GM15510 (cell line): ENCODE data around the gene ITM2C.

ENCODE experiments used
- POLR2A ChIP-seq: IDR thresholded peaks from 3 replicates; pipeline ENCODE4 v1.6.1; 2011; ENCODE audit warnings: borderline replicate concordance; ENCODE audit not compliant: insufficient read length; ENCODE audit errors: extremely low read depth

ITM2C gene

DNA sequence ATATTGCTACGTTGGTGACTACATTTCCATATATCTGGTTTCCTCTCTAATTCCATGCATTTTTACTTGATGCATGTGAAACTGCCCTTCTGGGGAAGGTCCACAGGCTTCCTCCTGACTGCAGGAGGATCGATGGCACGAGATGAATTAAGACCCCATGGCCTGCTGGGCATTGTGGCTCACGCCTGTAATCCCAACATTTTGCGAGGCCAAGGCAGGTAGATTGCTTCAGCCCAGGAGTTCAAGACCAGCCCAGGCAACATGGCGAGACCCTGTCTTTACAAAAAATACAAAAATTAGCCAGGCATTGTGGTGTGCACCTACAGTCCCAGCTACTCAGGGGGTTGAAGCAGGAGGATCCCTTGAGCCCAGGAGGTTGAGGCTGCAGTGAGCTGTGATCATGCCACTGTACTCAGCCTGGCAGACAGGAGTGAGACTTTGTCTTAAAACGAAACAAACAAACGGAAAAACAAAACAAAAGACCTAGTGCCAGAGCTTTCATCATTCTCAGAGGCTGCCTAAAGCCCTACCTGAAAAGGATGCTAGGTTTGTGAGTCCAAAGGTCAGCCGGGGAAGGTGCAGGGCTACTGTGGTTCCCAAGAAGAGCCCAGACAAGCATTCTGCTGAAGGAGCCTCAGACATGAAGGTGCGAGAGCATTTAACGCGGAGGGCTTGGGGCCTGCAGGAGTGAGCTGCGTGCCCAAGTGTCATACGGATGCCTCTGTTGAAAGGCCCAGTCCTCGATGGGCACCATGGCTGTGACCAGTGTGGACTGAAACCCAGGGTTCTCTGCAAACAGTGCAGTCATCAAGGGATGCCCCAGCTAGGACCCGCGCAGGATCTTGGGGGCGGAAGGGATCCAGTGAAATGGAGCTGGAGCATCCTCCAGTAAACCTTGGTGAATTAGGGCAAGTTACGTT, 38.7 kb downstream of the ITM2C start:
- TF ChIP-seq POLR2A, result no peak

DNA sequence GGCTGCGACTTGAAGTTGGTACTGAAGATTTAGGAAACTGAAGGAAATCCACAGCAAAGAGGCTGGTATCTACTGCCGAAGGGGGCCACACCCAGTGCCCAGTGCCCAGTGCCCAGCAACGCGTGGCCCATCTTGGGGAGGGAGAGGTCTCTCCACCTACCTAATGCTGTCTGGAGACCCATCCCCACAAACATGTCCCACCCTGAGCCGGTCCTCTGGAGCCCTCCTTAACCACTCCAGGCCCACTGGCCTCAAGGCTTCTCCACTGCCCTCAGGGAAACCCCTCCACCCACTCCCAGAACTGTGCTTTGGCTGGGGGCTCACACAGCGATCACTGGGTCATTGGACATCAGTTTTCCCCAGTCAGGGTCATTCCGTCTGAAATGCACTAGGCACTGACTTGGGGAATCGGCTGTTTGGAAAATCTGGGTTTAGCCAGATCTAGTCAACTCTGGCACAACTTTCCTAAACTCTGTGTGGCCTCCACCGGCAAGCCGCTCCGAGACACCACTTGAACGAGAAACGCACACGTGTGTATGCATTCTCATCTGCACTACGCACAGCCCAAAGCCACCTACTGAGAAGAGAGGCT, 40.2 kb downstream of the ITM2C start:
- no peak for TF ChIP-seq POLR2A

DNA sequence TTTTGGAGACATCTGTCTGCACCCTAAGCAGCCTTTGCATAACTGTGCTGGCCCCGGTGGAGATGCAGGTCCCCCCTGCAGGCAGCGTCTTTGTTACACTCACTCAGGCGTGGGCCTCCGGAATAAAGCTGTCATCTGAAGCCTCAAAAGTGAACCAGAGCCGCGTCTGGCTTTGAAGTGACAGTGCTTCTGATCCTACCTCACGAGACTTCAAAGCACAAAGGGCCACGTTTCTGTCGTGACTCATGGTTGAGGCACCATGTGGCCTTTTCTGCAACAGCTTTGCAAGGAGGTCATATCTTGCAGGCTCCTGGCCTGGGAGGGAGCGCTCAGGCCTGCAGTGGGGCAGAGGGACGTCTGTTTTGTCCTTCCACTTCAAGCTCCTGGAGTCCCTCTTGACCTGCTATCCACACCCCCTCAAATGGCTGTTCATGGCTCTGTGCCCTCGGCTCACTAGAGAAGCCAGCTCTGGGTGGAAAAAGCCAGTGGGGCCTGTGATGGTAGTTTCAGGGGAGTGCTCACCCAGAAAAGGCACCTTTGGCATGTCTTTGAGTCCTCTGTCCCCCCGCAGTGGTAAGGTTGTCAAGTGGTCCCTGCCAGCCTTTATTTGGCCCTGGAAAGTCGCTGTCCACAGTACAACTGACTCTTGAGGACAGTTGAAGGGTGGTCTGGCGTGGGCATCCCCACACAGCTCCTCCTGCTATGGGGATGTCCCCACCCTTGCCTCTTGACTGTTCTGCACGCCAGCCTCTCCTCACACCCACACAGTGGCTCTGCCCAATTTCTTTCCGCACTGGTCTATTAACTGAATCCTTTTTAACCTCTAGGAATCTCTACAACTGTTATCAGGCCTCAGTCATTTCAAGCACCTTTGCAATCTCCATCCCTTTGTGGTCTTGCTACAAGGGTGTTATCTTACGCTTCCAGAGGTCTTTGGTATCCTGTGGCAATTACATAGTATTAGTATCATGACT, 41.0 kb downstream of the ITM2C start:
- TF ChIP-seq POLR2A, result no peak

DNA sequence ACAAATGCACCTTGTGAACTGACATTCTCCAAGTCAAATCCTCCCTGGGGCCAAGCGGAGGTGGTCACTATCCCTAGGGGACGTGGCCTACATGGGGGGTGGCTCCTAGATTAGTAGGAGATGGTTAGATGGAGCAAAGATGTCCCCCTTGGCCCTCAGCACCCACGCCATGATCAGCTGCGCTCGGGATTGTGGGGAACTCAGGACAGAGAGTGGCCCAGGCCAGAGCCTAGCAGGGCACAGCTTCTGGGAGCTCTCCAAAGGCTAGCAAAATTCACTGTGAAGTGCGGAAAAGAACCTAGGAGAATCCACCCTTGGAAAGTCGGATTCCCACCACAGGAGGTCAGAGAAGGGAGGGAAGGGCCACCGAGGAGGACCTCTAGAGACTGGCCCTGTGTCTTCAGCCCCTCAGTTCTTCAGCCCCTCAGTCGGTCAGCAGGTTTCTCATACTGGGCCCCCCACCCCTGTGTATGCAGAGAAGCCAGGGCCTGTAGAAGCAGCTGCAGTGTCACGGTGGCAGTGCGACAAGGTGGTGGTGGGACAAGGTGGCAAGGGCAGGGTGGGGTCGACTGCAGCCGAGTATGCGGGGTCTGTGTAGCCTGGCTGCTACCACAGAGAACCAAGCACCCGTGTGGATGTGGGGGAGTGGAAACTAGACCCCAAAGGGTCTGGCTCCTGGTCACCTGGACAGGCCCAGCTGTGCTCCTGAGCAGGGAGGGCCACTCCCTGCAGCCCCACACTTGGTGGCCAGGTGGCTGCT, 41.9 kb downstream of the ITM2C start:
- TF ChIP-seq POLR2A, result no peak

DNA sequence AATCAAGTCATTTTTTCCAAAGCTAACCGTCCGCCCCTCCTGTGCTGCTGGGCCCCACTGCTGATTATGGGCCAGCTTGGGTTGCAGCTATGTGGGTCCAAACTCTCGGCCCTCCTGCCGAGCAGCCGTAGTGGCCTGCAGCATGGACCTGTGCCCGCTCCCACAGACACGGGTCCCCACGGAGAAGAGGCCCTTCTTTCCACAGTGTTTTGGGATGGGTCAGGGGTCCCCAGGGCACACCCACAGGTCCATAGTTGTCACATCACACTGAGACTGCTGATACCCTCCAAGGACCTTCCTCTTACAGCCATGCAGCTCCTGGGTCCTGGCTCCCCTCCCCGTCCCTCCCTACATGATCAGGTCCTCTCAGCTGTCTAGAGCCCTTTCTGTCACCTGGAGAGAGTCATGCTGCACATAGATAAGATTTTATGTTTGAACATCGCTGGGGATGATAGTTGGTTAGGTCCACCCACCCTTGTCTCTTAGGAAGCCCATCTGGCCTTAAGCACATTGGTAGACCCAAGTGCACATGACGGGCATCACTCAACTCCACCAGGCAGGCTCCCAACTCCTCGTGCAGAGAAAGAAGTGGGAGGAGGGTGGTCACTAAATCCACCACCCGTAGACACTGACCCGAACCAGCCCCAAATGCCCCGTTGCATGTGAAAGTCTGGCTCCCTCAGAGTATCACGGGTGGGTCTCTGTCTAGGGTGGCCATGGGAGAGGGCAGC, 42.8 kb downstream of the ITM2C start:
- no peak for TF ChIP-seq POLR2A

DNA sequence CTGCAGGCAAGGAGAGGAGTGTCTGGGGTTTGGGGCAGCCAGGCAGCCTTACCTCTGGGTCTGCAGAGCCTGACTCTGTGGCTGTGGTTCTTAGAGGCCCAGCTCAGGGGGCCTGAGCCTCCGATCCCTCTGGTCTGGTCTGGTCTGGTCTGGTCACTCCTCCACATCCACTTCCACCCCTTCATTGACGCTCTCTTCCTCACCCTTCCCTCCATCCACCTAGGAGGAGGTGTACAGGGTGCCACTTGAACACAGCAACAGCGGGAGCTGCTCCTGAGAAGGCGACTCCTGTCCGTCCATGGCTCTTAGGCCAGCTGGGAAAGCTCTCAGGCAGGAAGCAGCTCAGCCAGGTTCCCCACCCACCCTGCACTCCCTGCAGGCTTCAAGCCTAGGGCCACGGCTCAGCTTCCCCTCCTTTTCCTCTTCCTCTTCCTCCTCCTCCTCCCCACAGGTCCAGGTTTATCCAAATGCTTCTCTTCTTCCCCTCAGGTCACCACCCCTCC, 43.4 kb downstream of the ITM2C start:
- no peak for TF ChIP-seq POLR2A

DNA sequence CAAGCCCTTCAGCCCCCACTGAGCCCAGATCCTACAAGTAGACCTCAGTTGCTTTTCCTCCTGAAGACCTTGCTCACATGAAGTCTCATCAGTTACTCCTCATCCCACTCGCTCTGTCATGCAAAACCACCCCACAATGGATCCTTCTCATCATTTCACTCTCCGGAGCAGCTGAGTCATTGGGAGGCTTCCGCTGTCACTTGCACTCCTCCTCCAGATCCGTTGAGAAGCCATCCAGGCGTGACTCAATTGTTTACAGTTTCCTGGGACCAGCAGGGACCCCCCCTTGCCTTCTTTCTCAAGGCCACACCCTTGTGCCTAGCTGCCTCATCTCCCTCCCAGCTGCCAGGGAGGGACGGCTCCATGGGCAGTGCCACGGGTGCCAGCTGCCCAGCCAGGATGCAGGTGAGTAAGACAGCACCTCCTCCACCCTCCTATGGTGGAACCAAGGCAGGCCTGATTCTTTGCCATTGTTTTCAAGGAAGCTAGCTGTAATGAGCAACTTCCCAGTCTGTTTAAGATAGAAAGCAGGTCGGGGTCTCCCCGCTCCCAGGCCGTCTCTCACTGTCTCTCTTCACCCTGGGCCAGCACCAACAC, 44.0 kb downstream of the ITM2C start:
- no peak for TF ChIP-seq POLR2A

DNA sequence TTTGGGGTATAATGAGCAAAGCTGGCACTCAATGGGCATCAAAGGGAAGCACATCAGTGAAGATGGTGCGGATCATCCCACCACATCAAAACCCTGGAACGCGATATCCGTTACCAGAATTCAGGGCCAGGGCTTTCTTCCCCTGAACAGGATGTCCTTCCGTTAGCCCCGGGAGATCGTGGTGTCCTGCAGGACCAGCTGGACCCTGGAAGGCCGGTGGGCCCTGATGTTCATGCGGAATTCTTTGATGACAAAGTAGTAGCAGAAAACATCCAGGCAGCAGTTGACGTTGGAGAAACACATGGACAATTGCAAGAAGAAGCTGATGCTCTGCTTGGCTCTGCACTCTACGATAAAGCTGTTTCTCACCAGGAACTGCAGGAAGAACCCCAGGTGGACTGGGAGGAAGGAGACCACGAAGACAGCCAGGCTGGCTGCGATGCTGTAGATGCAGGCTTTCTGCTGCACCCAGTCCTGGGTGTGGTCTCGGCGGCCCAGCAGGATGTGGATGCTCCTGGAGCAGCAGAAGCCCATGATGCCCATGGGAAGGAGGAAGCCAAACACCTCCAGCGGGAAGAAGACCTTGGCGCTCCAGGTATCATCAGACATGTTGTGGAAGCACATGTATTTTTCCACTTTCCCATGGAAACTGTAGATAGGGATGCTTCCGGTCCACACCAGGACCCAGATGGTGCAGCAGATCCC, 45.3 kb downstream of the ITM2C start:
- TF ChIP-seq POLR2A, result no peak

DNA sequence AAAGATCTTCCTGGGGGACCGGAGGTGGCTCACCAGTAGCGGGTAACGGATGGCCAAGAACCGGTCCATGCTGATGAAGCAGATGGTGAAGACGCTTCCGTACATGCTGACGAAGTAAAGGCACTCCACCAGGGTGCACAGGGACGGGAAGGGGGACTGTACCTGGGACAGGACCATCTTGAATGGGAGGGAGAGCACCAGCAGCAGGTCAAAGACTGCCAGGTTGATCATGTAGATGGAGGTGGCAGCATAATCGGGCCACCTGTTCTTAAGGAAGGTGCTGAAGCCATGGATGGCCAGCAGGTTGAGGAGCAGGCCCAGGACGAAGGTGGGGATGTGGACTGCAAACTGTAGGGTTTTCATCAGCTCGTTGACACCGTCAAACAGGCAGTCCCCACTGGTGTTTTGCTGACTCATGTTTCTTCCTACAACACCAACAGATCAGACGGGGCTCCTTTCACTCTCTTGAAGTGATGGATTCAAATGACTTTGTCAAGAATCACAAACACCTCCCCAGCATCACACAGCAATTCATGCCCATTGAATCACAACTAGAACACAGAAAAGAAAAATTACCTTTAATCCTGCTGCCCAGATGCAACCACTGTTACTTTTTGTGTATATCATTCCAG, 45.9 kb downstream of the ITM2C start:
- TF ChIP-seq POLR2A, result no peak

DNA sequence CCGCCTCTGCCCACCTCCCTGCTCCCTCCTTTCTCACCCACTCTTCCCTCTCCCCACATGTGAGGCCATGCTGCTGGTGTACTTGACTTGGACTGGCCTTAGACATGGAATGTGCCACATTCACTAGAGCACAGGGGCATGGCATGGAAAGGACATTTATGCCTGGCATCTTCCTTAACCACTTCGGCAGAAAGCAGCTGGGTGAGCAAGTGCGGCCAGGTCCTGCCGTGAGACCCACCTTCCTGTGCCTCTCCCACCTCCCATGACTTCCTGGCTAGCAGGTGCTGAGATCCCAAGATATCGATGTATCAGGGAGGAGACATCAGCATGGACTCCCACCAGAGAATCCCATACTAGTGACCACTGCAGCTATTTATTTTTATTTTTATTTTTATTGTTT, 47.3 kb downstream of the ITM2C start:
- TF ChIP-seq POLR2A, result no peak

DNA sequence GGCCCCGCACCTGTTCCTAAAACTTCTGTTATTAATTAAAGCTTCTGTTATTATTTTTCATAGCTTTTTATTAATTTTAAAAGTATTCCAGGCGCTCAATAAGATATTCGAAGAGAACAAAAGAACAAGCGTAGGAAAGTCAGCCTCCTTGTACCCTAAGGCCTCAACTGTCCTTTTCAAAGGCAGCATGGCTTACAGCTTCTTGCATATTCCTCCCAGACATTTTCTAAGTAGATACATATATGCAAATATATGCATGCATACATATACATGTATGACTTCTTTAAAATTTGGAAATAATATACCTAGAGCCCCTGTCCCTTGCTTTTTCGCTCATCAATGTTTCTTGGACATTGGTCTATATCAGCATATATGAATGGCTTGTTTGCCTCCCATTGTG, 48.0 kb downstream of the ITM2C start:
- TF ChIP-seq POLR2A, result no peak

DNA sequence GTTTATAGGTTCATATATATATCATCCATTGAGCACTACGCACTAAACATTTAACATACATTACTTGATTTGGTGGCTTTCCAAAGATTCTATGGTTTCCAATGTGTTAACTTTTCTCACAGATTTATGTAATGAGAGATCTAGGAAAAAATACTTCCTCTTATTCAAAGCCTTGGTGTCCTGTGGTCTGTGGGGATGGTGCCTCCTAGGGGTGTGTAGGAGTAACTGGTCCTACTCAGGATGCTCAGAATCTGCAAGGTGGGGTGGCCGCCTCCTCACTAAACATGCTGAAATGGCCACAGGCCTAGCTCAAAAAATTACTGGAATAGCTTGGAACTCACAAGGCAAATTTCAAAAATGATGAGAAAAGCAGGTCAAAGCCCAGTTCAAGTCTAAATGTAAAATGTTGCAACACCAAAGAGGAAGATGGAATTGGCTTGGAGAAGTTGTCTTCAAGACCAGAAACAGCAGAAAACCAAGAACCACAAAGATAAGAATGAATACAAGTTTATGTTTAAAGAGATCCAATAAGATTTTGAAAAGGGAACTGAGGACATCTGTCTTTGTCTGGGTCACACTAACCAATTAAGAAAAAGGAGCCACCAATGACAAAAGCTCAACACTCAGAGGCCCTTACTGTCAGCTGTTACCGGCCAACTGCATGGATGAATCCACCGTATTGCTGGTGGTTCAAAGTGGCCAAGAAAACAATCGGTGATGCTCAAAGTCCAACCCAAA, 48.8 kb downstream of the ITM2C start:
- TF ChIP-seq POLR2A, result no peak

DNA sequence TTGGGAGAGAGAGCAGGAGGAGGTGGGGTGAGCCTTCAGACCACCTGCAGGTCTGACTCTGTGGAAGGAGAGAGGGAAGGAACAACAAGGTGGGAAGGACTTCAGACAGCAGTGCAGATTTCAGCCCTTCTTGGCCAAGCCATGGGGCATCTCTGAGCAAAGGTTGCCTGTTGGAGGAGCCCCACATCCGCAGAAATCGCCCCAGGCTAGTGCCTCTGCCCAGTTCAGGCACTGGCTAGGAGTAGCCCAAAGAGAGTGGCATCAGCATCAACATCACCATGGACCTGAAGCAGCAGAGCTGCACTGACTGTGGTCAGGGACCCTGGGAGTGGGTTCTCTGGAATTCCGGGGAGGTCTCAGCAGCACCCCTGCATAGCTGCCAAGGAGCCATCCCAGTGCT, 50.1 kb downstream of the ITM2C start:
- no peak for TF ChIP-seq POLR2A
